Measurements from ENCODE around the gene LANCL2.
"Not testable (repeated sequence)": the region's sequence is repeated elsewhere in the genome, so short reads cannot be mapped to it uniquely, and the experiment has no call there.

Gene LANCL2

DNA sequence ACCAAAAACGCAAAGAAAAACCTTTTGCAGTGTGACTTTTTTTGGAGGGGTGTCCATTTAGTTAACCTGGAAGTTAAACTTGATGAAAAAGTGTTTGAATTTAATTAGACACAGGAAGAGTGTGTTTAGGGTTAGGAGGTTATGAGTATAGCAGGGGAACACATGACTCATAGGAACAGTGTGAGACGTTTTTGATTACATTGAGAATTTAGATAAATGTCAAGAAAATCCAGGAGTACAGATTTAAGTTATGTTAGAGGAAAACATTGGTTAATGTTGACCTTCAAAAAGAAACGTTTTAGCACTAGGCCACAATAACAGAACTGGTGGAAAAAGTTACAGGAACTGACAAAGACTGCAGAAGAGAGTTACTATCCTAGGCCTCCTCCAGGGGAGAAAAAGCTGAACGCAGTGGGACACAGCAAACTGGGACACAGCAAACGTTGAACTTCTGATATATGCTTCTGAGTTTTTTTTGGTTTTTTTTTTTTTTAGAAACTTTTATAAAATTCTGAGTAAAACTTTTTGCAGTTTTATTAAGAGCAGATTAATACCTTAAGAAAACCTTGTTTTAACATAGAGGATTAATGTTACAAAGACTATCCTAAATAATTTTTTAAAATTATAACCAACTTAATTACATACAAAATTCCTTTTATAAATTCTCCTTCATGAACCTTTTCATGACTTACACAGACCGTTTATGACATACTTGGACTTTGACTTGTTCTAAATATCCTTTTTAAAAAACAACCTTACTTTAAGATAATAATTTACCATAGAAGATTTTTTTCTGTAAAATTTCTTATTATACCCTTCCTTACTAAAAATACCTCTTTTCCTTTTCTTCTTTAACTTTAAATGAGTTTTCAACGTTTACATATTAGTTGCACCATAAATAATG lies 22.2 kb downstream of the LANCL2 start:
- Histone ChIP-seq H3K27me3 (no peaks in the 10 kb centered on the region), H3K36me3 (no peaks in the 10 kb centered on the region), H3K9me3 (peaks cover 9% of the 10 kb centered on the region), H3K4me1 (no peaks in the 10 kb centered on the region), H3K4me3 (ENCODE audit: low read depth, low read length) (no peak overlapping the region)
- no peak for DNase-seq
- TF ChIP-seq, protein P1, sequence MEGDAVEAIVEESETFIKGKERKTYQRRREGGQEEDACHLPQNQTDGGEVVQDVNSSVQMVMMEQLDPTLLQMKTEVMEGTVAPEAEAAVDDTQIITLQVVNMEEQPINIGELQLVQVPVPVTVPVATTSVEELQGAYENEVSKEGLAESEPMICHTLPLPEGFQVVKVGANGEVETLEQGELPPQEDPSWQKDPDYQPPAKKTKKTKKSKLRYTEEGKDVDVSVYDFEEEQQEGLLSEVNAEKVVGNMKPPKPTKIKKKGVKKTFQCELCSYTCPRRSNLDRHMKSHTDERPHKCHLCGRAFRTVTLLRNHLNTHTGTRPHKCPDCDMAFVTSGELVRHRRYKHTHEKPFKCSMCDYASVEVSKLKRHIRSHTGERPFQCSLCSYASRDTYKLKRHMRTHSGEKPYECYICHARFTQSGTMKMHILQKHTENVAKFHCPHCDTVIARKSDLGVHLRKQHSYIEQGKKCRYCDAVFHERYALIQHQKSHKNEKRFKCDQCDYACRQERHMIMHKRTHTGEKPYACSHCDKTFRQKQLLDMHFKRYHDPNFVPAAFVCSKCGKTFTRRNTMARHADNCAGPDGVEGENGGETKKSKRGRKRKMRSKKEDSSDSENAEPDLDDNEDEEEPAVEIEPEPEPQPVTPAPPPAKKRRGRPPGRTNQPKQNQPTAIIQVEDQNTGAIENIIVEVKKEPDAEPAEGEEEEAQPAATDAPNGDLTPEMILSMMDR (IDR thresholded peaks at IDR 0.05; ENCODE audit: low read depth, low read length): no peak

DNA sequence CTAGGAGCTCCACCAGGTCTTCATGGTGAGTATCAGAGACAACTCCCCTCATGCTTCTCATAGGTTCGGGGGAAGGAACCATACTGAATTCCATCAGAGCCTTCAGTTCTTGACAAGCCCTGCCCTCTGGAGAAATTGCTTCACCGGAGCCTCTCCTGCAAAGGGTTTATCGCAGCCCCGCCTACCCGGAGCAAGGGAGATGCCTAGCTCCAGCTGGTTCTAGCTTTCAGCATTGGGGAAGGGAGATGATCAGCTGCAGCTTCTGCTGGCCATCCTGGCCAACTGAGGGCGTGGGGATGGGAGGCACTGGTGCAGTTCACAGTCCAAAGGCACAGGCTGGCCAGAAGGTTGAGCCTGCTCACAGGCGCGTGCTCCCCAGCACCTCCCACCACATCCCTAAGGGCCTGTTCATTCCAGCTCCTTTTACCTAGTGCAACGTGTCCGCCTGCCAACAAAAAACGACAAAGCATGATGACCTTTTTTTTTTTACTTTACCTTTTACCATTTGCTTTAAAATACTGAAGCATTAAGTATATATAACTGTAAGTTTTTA lies 31.2 kb downstream of the LANCL2 start:
- DNase-seq: no peak
- Histone ChIP-seq H3K36me3 (no peaks in the 10 kb centered on the region), H3K4me3 (ENCODE audit: low read depth, low read length) (no peak overlapping the region), H3K9me3 (no peaks in the 10 kb centered on the region), H3K27me3 (no peaks in the 10 kb centered on the region), H3K4me1 (no peaks in the 10 kb centered on the region)
- TF ChIP-seq, protein P1 (IDR thresholded peaks at IDR 0.05; ENCODE audit: low read depth, low read length): no peak

DNA sequence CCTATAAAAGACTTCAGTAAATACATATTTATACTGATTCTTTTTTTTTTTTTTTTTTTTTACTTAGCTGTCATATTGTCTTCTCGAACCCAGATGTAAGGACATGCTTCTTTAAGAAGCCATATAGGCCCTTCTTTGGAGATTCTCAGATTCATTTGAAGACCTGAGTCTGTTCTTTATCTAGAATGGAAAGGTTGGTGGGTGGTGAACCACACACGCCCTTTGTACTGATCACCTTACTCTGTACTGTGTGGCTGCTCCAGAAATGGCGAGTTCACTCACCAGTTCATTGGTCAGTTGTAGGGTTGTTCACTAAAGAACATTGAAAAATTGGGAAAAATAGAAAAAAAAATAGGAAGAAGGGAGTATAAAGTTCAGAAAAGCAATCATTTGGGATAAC lies 32.5 kb downstream of the LANCL2 start:
- no peak overlapping the region for H3K4me3 ChIP-seq (ENCODE audit: low read depth, low read length)
- DNase-seq: no peak
- H3K9me3 ChIP-seq: no peaks in the 10 kb centered on the region
- no peaks in the 10 kb centered on the region for H3K27me3 ChIP-seq
- TF ChIP-seq, protein P1 (IDR thresholded peaks at IDR 0.05; ENCODE audit: low read depth, low read length): no peak
- H3K4me1 ChIP-seq: no peaks in the 10 kb centered on the region
- H3K36me3 ChIP-seq: no peaks in the 10 kb centered on the region

DNA sequence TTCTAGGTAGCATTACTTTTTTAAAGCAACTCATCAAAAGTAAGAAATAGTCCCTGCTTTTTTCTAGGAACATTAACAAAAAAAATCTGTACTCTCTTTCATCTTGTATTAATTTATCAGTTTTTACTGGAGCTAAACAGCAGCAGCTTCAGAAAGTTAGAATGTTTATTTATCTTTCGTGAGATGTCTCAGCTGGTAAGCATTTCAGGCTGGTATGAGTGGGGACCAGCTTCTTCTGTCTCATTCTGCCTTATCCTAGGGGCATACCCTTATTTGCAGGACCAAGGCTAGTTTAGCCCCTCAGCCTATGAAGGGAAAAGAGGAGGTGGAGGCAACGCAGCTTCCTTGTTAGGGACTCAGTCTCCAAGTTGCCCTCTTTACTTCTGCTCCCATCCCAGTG lies 35.1 kb downstream of the LANCL2 start:
- TF ChIP-seq, protein P1 (IDR thresholded peaks at IDR 0.05; ENCODE audit: low read depth, low read length): no peak
- no peaks in the 10 kb centered on the region for H3K4me1 ChIP-seq
- H3K9me3 ChIP-seq: no peaks in the 10 kb centered on the region
- no peaks in the 10 kb centered on the region for H3K36me3 ChIP-seq
- H3K27me3 ChIP-seq: no peaks in the 10 kb centered on the region
- DNase-seq: no peak
- H3K4me3 ChIP-seq (ENCODE audit: low read depth, low read length): no peak overlapping the region

DNA sequence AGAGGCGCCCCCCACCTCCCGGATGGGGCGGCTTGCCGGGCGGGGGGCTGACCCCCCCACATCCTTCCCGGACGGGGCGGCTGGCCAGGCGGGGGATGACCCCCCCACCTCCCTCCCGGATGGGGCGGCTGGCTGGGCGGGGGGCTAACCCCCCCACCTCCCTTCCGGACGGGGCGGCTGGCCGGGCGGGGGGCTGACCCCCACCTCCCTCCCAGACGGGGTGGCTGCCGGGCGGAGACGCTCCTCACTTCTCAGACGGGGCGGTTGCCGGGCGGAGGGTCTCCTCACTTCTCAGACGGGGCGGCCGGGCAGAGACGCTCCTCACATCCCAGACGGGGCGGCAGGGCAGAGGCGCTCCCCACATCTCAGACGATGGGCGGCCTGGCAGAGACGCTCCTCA lies 37.4 kb downstream of the LANCL2 start:
- H3K4me1 ChIP-seq; H3K36me3 ChIP-seq; H3K27me3 ChIP-seq; H3K4me3 ChIP-seq (ENCODE audit: low read depth, low read length); H3K9me3 ChIP-seq; DNase-seq: not testable (repeated sequence)

DNA sequence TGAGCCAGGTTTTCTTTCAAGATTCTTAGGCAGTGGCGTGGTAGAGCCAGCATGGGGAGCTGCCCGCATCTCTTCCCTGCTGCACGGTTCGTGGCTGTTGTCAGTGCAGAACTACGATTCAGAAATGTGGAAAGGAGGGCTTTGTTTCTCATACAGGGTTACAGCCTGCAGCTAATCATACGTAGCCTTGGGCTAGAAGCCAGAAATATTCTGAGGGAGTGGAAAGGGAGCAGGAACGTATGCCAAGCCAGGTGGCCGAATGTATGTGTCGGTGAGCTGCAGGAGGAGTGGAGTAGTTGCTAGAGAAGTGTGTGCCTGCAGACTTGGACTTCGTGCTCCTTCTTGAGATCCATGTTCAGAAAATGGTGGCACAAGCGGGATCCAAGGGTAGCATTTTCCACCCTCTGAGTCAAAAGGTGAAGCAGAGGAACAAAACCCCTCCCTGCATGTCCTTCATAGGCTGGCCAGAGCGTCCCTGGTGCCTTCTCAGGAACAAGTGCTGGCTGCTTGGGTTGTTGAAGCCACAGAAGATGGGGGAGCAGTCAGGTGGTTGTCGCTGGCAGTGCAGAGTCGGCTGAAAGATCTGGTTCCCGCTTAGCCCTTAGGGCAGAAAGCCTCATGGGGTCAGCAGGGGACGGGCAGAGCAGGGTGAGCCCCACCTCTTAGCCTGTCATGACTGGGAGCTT lies 40.9 kb downstream of the LANCL2 start:
- TF ChIP-seq, protein P1 (IDR thresholded peaks at IDR 0.05; ENCODE audit: low read depth, low read length): no peak
- Histone ChIP-seq H3K36me3 (no peaks in the 10 kb centered on the region; the same call in 1 of the 2 replicates), H3K4me3 (ENCODE audit: low read depth, low read length) (no peak overlapping the region), H3K9me3 (no peaks in the 10 kb centered on the region), H3K27me3 (no peaks in the 10 kb centered on the region), H3K4me1 (peaks cover 6% of the 10 kb centered on the region)
- no peak for DNase-seq
